Stimulated activated CD8-positive, alpha-beta memory T cell treated with anti-CD3 and anti-CD28 coated beads, Interleukin-4, amount 100 ng/mL, for 4 hours (primary cell): ENCODE results near the gene TTLL12.

ENCODE experiments used
- DNase-seq, 2 donors: peaks; one replicate each; pipeline ENCODE4 v3.0.0-alpha.2; 2020; ENCODE audit warnings: low read depth in 2 of 2, low spot score in 1 of 2

TTLL12 gene

GRCh38 chr22:43131773-43132501 lies 55.0 kb downstream of the TTLL12 start:
- DNase-seq: no peak

GRCh38 chr22:43129426-43130425 lies 57.2 kb downstream of the TTLL12 start:
- DNase-seq: no peak

- DNase-seq: no peak
Observed at GRCh38 chr22:43128928-43129424, 58.0 kb downstream of the TTLL12 start.

DNA sequence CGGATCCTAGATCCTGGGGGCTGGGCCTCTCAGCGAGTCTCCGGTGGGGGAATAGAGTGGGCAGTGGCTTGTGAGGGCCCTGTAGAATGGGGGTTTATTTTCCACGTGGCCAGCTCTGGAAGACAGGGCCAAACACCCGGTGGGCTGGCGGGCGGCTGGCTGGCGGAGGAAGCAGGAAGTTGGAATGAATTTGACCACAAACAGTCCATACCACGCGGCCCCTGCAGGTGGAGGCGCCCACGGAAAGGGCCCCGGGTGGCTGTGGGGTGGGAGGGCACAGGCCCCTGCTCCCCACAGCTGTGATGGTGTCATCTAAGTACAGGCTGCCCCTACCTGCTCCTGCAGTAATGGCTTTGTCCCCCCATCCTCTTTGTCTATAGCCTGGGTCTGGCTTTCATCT lies 58.8 kb downstream of the TTLL12 start:
- no peak for DNase-seq

GRCh38 chr22:43127166-43127908 lies 59.6 kb downstream of the TTLL12 start:
- no peak for DNase-seq

GRCh38 chr22:43126501-43127165 lies 60.3 kb downstream of the TTLL12 start:
- no peak for DNase-seq

DNA sequence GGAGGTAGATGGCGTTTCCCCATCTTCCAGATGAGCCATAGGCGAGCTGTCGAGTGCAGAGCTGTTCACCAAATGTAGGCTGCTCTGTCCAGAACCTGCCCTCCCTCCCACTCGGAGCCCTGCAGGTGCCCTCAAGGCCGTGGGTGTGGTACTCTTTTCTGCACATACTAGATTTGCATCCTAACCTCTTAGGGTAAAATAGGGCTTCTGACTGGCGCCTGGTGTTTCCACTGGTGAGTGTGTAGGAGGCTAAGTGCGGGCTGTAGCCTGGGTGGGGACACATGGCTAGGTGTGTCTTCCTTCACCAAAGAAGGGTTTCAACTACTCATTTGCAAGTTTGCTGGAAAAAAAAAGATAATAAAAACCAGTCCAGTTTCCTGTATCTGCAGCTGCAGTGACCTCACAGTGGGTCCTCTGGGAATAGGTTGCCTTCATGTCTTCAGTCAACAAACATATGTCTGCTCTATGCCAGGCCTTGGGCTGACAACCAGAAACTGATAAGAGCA lies 67.9 kb downstream of the TTLL12 start:
- no peak for DNase-seq

DNA sequence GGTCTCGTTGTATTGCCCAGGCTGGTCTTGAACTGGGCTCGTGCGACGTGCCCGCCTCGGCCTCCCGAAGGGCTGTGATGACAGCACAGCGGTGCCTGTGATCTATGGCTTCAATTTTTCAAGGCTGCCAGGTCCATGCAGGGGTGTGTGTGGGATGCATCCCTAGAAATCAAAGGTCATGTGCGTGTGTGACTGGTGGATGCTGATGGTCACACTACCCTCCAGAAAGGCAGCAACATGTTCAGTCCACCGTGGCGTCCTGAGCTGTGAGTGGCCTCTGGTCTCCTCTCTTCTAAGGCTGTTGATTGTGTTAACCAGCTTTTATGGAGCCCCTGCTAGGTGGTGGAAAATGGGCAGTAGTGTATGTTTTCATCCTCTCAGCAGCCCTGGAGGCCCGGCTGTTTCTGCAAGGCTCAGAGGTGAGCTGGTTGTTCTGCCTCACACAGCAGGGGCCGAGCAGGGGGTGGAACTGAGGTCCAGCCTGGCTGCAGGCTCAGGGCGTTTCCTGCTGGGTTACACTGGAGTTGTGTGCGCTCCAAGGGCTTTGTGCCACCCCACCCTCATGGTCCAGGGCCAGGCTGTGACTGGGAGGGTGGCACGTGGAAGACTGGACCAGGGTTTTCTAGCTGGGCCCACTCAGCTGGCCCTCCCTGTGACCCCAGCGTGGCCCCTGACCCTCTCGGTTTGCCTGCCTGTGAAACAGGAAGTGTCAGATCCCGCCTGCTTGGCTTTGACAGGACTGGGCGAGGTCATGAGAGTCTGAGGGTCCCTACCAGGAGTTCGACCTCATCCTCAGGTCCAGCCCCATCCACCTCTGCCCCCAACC lies 68.7 kb downstream of the TTLL12 start:
- no peak for DNase-seq

DNA sequence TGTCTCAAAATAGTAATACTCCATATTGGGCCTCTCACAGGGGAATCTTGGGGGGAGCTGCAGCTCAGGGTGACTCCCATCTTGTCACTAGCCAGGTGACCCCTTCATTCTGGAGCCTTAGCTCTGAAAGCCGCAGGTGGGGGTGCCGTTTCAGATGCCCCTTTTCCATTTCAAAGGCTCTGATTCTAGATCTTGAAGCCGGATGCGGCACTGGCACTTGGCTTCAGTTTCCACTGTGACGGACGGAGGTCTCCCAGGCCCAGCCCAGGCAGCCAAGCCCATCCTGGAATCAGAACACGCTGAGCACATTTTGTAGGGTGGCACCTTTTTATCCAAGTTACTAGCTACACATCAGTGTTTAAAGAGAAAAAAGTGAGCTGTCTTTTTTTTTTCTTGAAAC lies 70.0 kb downstream of the TTLL12 start:
- no peak for DNase-seq
